GM21717 (cell line): ENCODE results near the gene E2F8.

Experiments used
- ATAC-seq: cut with Tn5 transposase; IDR thresholded peaks from one replicate; pipeline ENCODE4 v1.9.1; 2021; ENCODE audit warnings: mild to moderate bottlenecking, moderate library complexity; ENCODE audit not compliant: unreplicated experiment

E2F8 gene

DNA sequence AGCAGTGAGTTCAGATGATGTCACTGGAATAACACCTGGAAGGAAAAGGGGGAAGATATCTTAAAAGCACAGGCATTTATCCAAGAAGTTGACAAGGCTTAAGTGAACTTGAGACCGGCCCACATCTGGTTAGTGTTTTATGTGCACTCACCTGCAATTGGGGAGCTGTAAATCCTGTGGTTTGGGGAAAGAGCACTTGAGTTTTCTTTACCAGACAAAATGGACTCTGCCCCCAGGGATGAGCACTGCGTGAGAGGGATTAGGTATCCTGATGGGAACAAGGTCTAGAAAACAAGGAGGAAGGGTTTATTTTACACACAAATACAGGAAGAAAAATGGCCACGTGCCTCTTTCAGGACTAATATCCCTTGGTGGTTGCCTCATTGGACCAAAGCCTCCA is 15.2 kb downstream of the E2F8 start:
- ATAC-seq, result no peak

DNA sequence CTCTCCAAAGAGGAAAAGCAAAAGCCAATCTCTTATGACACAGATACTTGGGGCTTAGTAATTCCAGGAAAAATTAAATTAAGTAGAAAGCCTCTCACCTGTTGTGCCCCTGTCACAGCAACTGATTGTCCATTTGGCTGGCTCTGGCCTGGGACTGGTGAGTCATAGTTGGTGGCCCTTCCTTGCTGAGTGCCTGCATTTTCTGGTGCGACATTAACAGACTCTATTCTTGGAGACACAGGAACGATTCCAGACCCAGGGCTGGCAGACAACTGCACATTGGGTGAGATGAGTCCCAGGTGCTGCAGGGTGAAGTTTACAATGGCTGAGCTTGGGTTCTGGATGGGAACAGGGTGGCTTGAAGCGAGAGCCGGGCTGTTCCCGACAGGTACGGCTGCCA is 15.6 kb downstream of the E2F8 start:
- no peak for ATAC-seq

DNA sequence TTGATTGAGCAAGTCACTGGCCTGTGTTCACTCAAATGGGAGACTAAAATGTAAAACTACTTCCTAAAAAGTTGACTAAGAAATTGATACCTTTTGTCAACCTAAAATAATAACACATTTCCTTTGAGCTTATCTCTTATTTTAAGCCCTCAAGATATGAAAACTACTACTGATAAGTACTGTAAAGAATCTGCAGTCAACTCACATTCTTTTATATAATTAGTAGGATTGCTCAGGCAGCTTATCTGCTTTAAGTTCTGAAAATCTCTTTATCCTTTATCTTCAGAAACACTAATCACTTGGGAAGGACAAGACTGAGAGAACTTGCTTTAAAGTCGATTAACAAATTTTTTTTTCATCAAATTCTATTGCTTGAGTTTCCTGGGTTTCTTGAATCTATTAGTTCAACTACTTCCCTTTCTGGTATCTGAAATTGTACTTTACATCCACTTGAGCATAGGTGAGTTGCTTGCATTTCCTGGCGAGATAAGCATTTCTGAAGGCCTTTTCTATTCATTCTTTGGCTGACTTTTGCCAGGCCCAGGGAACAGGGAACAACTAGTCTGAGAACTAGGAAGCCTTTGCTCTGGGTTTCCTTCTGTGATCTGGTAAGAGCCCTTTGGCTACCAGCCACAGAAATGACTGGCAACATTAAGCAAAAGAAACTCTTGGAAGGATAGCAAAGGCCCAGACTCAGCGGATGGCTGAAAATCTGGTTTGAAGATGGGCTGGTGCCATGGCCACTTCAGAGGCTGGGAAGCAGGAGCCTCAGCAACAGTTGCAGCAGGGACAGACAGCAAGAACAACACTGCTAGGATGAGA is 19.6 kb downstream of the E2F8 start:
- no peak for ATAC-seq

DNA sequence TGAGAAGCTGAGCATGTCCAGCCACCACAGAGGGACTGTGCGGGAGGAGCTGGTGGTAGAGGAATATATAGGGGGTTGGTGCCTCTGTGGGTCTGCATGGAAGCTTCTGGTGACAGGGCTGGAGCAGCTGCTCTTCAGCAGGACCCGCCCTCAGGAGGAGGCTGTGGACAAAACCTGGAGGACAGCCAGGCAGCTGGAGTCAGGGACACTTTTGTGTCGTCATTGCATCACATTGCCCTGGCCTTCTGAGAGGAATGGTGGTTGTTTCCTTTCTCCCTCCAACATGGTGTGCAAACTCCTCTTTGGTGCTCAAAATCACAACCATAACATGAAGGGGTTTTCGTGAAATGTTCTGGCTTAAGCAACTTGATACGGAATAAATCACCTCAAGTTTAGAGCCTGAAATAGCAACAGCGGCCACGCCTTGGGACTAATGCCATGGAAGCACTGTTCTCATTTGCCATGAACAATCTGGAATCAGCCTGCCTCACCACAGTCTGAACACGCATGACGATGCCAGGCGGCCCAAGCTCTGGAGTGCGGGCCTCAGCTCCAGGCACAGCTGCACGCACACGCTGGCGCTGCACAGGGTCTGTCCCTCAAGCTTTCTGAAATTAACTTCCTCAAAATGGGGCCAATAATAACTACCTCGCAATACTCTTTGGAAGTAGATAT is 21.8 kb downstream of the E2F8 start:
- no peak for ATAC-seq

DNA sequence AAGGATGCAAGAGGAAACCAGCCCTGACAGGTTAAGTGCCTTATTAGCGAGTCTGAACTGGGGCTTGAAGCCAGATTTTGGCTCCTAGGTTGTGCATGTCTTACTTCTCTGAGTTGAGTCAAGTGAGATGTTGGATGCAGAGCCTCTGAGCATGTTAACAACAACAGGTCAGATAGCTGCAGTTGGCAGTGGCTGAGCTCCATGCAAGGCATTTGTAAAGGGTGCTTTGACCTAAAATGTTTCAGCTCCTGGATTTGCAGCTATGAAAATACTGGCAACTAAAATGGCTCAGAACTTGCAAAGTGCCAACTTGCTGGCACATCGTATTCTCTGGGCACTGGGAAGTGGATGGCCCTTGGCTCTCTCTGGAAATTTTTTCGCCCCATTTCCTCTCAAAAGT is 22.5 kb downstream of the E2F8 start:
- ATAC-seq, result no peak

DNA sequence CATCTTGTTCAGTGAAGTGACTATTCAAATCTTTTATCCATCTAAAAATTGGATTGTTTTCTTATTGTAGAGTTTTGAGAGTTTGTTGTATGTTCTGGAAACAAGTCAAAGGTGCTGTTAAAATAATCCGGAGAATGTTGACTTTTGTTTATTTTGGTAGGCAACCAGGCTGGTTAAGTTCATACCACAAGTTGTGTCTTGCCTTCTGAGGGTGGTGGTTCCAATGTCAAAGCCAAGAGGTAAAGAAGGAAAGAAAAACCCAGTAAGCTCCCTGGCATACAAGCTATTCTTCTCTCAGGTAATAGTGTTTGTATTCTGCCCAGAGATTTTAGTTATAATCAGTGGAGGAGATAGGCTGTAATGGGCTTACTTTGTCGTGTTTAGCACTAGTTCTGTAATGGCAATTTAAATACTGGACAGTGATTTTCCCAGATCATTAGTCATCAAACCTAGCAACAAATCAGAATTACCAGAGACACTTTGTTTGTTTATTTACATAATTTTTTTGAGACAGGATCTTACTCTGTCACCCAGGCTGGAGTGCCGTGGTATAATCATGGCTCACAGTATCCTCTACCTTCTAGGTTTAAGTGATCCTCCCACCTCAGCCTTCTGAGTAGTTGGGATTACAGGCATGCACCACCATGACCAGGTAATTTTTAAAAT is 23.9 kb downstream of the E2F8 start:
- no peak for ATAC-seq

DNA sequence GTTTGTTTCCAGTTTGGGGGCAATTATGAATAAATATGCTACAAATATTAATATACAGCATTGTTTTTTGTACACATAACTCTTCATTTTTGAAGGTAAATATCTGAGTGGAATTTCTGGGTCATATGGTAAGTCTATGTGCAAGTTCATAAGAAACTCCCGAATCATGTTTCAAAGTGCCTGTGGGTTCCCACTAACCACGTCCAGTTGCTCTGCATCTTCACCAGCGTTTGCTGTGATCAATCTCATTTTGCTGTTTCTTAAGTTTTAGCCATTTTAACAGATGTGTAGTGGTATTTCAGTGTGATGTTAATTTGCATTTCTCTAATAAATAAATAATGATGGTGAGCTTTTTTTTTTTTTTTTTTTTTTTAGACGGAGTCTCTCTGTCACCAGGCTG is 24.7 kb downstream of the E2F8 start:
- ATAC-seq, result no peak

DNA sequence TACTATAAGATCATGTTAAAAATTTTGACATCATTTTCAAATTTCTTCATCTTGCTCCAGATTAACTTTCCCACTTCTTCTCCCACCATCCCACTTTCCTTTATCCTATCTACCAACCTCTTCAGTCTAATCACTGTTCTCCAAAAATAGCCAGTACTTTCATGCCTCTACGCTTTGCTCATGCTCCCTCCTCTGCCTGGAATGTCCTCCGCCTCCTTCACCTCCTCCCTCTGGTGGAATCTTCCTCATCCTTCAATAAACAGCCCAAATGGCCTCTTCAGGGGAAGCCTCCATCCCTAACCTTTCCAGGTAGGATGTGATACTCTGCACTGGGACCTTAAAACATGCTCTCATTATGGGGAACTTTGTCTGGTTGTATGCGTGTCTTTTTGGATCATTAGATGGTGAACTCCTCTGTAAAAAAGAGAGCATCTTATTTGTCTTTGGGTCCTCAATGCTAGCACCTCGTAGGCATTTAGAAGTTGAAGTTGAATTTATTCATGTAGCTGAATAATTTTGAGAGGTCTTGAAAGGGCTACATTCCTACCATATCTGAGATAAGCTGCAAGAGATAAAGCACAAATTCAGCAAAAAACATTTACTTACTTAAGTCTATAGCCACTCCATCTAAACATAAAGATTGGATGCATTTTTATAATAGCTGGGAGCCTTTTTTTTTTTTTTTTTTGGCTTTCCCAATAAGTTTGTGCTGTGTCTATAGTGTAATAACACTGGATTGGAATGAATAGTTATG is 31.0 kb downstream of the E2F8 start:
- ATAC-seq, result no peak

DNA sequence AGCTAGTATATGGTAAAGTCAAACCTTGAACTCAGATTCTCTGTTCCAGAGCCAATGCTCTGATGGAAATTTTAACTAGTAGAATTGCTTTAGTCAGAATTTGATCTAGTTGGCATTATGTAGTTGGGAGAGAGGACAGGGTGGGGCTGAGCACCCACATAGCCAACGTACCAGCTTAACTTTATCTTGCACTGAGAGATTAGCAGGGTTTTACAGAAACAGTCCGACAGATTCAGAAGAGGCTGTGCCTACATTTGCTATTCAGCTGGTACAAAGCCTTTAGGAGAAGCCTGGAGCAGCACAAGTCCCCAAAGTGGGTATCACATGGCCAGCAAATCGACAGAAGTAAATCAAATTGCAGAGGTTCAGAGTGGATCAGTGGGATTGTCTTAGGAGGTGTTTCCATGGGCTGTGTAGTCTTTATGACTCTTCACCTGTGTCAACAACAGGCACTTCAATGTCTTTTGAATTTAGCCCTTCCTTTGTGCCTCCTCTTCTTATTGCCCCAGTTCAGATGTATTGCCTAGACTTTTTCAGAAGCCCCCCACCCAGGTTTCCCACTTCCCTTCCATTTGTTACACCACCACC is 31.7 kb downstream of the E2F8 start:
- no peak for ATAC-seq

DNA sequence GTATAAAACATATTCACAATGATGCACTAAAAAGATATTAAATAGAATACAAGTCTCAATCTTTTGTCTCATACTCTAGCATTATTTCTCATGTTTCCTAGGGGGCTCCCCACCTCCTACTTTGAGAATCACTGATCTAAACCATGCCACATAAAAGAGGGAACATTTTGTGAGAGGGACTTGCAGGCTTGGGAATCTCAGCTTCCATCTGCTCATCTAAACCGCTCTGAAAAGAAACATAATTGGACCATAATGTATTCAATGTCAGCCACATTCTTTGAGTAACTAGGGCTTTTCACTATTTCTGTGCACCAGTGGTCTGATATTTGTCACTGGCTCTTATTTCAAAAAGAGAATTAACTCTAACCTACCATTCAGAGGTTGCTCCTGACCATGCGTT is 32.6 kb downstream of the E2F8 start:
- ATAC-seq, result no peak

DNA sequence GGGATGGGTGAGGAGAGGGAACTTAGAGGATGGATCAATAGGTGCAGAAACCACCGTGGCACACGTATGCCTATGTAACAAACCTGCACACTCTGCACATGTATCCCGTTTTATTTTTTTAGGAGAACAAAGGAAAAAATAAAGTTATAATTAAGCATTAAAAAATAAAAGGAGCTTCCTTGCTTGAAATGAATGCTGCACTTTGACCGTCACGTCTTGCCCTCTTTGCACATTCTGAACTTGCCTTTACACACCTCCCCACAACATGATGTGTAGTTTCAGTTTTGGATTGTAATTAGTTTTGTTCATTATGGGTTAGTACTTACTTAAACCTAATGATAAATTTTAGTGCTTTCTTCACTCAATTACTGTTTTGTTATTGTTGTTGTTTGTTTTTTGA is 35.9 kb downstream of the E2F8 start:
- no peak for ATAC-seq

DNA sequence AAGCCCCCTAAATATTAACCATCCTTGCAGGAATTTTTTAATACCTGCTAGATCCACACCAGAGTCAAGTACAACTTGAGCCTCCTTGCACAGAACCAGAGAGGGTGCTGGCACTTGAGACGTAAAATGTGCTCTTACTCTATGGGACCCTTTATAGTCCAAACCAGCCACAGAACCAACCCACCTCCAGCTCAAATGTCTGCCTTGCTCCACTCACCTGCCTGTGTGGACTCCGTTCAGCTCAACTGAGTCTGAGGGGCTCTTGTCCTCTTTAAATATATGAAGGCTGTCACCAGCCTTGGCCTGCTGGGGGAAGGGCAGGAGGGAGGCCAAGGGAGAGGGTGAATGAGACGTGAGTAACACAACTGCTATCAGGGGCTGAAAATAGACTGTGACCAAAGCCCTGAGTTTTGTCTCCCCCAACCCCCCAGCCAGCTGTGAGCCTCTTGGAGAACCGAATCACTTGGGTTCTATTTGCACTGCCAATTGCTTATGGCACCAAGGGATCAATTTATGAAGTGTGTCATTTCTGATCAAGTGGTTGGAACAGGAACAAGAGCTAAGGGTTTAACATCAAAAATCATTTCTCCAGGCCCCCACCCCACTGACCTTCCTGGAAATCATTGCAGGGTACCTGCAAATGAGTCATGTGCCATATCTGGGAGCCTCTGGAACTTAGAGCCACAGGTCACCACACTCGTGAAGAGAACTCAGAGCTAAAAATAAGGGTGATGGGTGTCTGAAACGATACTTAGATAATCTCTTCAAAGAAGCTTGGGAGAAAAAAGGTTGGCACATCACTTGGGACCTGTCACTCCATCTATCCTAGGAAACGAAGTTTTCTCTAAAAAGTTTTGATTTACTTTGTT is 38.8 kb downstream of the E2F8 start, which contains the start of gene CSRP3:
CSRP3 (minus strand) TSS at position 247 of the 869 bp plus-strand sequence. CDS start 9,535 bp downstream, outside the sequence.
- ATAC-seq, result no peak

DNA sequence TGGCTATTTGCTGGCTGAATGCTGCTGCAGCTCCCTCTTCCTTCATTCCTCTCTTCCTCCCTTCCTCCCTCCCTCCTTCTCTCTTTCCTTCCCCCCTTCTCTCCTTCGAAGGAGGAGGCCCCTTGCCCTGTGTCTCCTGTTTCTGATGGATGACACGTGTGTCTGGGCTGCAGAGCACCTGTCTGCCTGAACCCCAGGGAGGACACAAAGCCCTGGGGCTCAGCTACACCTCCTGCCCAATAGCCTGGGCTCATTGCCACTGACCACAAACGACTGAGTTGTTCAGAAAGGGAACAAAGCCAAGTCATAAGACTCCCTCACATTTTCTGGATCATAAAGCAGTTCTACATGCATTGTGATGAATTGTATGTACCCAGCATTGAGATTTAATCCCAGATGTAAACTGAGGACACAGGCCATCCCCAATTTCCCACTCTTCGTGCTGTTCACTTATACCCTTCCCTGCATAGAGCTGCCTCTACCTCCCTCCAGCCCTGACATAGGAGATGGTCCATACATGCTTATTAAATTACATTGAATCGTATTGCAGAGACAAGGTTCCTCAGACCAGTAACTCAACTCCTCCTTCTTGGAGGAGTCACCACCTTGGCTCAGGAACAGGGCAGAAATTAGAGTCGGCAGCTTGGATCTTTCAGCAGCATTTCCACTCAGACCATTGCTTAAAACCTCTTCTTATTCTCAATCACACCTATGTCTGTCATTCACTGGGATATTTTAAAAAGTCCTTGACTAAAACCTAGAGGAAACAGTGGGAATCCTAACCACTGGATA is 40.1 kb downstream of the E2F8 start:
- ATAC-seq, result no peak

DNA sequence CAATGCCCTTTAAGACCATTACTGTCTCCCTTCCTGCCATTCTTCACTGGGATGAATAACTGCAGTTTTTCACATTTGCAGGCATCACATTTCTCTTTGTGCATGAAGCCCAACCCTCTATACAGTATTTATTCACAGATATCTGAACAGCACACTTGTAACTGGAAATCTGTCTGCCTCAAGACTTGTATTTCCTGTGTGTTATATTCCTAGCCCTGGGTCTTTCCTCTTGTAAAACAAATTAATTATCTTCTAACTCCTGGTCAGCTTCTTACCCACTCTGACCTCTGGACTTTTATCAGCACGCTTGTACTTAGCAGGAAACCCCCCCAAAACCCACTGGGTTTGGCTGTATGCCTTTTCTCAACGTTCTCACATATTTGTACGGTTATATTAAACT is 41.0 kb downstream of the E2F8 start:
- no peak for ATAC-seq

DNA sequence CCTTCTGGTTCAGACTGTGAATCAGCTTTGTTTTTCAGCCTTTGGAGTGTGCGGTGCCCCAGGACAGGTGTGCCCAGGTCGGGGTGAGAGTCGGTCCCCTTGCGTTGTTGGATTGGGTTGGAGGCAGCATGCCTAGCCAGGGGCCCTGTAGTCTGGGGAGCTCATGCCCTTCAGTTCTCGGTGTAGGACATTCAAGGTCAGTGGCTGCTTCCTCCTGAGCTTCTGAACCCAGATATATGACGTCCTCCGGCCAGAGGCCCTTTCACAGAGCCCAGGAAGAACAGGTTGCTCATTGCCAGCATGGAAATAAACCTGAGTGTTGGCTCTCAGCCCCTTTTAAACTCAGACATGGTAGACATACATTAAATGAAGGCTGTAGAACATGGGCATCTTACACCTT is 41.7 kb downstream of the E2F8 start:
- no peak for ATAC-seq

DNA sequence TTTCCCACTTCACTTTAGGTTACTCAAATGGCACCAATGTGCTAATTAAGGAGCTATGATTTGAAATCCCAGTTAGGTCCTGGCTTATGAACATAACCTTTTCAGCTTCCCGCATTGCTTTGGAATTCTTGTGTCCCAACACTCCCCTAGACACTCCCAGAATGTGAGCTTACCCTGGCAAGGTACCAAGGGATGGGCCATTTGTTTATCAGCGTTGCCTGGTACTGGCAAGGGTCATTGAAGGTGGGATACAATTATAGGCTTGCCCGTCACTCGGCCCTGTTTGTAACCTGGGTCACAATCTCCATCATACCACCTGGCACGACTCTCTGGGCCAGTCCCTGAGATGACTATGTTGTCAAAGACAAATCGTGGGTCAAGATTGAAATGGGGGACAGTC is 44.3 kb downstream of the E2F8 start:
- ATAC-seq, result no peak

DNA sequence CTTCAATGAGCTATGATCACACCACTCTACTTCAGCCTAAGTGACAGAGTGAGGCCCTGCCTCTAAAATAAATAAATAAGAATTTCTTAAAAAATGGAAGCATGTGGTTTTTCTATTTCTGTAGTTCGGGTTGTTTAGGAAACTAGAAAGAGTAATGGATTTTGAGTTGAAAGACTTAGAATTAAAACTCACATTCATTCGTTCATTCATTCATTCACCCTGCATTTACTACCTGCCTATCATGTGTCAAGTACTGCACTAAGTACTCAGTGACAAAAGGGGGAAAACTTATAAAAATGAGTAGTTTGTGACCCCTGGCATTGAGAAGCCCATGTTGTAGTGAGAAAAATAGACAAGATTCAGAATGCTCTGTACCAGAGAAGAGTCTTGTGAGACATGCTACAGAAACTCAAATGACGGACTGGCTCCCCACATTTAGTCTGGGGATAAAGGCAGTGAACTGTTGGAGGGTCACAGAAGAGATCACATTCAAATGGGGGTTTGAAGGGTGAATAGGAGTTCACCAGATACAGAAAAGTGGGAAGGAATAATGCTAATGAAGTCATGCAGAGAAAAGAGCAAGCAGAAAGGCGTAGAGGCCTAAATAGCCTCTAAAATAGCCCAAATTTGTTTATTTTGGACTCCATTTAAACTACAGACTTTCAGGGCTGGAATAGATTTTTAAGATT is 46.0 kb downstream of the E2F8 start:
- ATAC-seq, result no peak

DNA sequence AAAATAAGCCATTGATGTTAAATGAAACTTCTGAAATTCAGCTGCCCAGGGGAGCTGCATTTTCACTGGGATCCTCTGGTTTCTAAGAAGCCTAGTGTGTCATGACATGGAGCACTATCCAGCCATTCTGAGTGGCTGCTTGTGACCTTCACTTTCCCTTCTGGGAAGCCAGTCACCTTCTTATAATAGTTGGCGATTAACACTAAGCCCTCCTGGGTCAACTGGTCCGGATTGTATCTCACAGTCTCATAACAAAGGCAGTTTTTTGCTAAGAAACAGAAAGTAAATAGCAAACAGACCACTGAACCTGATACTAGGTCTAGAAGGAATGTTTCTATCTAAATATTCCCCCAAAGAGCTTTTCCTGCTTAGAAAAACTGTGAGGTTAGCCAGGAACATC is 46.8 kb downstream of the E2F8 start:
- no peak for ATAC-seq
